Measurements from ENCODE around the gene SERPINB7. TPM values are rescaled to one million over a fixed set of nuclear protein-coding genes. Genes with fewer than 3 reads are reported as not detected.

The SERPINB7 gene
- polyA plus RNA-seq, 1 donor (not counting 4 experiments of a cell fraction or from before 2014, with no cell fraction given) = 408 TPM

- TF ChIP-seq CTCF (optimal IDR thresholded peaks at IDR 0.05 in 1 of 3, IDR thresholded peaks at IDR 0.05 in 1 of 3, conservative IDR thresholded peaks at IDR 0.05 in 1 of 3; ENCODE audit: extremely low read depth in 1 of 3, insufficient read depth in 2 of 3, low read length in 3 of 3) (no peak), EZH2 (IDR thresholded peaks at IDR 0.05; ENCODE audit: low read length) (no peak)
- Histone ChIP-seq H3K9me1 (ENCODE audit: control insufficient read depth, extremely low read depth, insufficient read depth, low read length) (no peaks in the 10 kb centered on the region), H3K9ac (ENCODE audit: control insufficient read depth, extremely low read depth, insufficient read depth, low read length) (no peak overlapping the region), H2AFZ (ENCODE audit: control insufficient read depth, low read length) (no peak overlapping the region), H3K4me2 (ENCODE audit: control insufficient read depth, extremely low read depth, insufficient read depth, low read depth, low read length) (no peak overlapping the region), H3K27me3 (ENCODE audit: control insufficient read depth, extremely low read depth, insufficient read depth, low read length) (no peaks in the 10 kb centered on the region), H4K20me1 (ENCODE audit: control insufficient read depth, extremely low read depth, insufficient read depth, low read length) (no peaks in the 10 kb centered on the region), H3K27ac (ENCODE audit: control insufficient read depth, insufficient read depth, low read length) (no peak overlapping the region), H3K9me3 (ENCODE audit: control insufficient read depth, low read depth, low read length) (no peaks in the 10 kb centered on the region), H3K4me1 (ENCODE audit: control insufficient read depth, extremely low read depth, insufficient read depth, low read length) (peaks cover 35% of the 10 kb centered on the region), H3K79me2 (ENCODE audit: control insufficient read depth, insufficient read depth, low read length) (no peaks in the 10 kb centered on the region), H3K36me3 (ENCODE audit: control insufficient read depth in 2 of 2, extremely low read depth in 1 of 2, insufficient read depth in 2 of 2, low read length in 2 of 2) (no peaks in the 10 kb centered on the region), H3K4me3 (ENCODE audit: control insufficient read depth in 2 of 3, extremely low read depth in 1 of 3, insufficient read depth in 2 of 3, low read depth in 1 of 3, low read length in 3 of 3) (no peak overlapping the region)
- FAIRE-seq = peak; percentile 34
- dilution Hi-C loops (cut with MboI; ENCODE audit: extremely low pct_ligation_motif_present, low sequenced_read_pairs) = no loop called here
- no peak for DNase-seq (ENCODE audit: low read depth, low spot score)
Measured at GRCh38 chr18:63828120-63828519, 52.9 kb downstream of the SERPINB7 start.

GRCh38 chr18:63828656-63829055 is 53.4 kb downstream of the SERPINB7 start:
- dilution Hi-C loops (cut with MboI; ENCODE audit: extremely low pct_ligation_motif_present, low sequenced_read_pairs) = no loop called here
- FAIRE-seq = no peak

More at GRCh38 chr18:63828656-63829055, 53.4 kb downstream of the SERPINB7 start:
- TF ChIP-seq EZH2 (IDR thresholded peaks at IDR 0.05; ENCODE audit: low read length) = no peak
- no peak for TF ChIP-seq CTCF (optimal IDR thresholded peaks at IDR 0.05 in 1 of 3, IDR thresholded peaks at IDR 0.05 in 1 of 3, conservative IDR thresholded peaks at IDR 0.05 in 1 of 3; ENCODE audit: extremely low read depth in 1 of 3, insufficient read depth in 2 of 3, low read length in 3 of 3)
- H3K4me1 ChIP-seq (ENCODE audit: control insufficient read depth, extremely low read depth, insufficient read depth, low read length) = peaks cover 35% of the 10 kb centered on the region
- H3K79me2 ChIP-seq (ENCODE audit: control insufficient read depth, insufficient read depth, low read length) = no peaks in the 10 kb centered on the region
- H2AFZ ChIP-seq (ENCODE audit: control insufficient read depth, low read length) = no peak overlapping the region
- H3K4me2 ChIP-seq (ENCODE audit: control insufficient read depth, extremely low read depth, insufficient read depth, low read depth, low read length) = no peak overlapping the region
- no peaks in the 10 kb centered on the region for H3K27me3 ChIP-seq (ENCODE audit: control insufficient read depth, extremely low read depth, insufficient read depth, low read length)
- no peak overlapping the region for H3K9ac ChIP-seq (ENCODE audit: control insufficient read depth, extremely low read depth, insufficient read depth, low read length)
- no peak overlapping the region for H3K27ac ChIP-seq (ENCODE audit: control insufficient read depth, insufficient read depth, low read length)
- H3K36me3 ChIP-seq (ENCODE audit: control insufficient read depth in 2 of 2, extremely low read depth in 1 of 2, insufficient read depth in 2 of 2, low read length in 2 of 2) = no peaks in the 10 kb centered on the region
- no peaks in the 10 kb centered on the region for H3K9me3 ChIP-seq (ENCODE audit: control insufficient read depth, low read depth, low read length)
- no peak overlapping the region for H3K4me3 ChIP-seq (ENCODE audit: control insufficient read depth in 2 of 3, extremely low read depth in 1 of 3, insufficient read depth in 2 of 3, low read depth in 1 of 3, low read length in 3 of 3)
- H4K20me1 ChIP-seq (ENCODE audit: control insufficient read depth, extremely low read depth, insufficient read depth, low read length) = no peaks in the 10 kb centered on the region
- DNase-seq (ENCODE audit: low read depth, low spot score) = no peak
- H3K9me1 ChIP-seq (ENCODE audit: control insufficient read depth, extremely low read depth, insufficient read depth, low read length) = no peaks in the 10 kb centered on the region

Data from keratinocyte (primary cell).